ENCODE data around the gene RARB.

RARB gene

GRCh38 chr3:25471081-25471768, 43.2 kb downstream of the RARB start:
- Mint-ChIP-seq H3K27ac (no peak overlapping the region), H3K4me3 (no peak overlapping the region), H3K27me3 (peaks cover 7% of the 10 kb centered on the region)

GRCh38 chr3:25472153-25472552, 44.1 kb downstream of the RARB start:
- Mint-ChIP-seq H3K36me3 (no peaks in the 10 kb centered on the region), H3K27ac (no peak overlapping the region), H3K27me3 (peaks cover 7% of the 10 kb centered on the region), H3K4me1 (peaks cover 9% of the 10 kb centered on the region), H3K9me3 (no peaks in the 10 kb centered on the region), H3K4me3 (no peak overlapping the region)

More at GRCh38 chr3:25471081-25471768, 43.2 kb downstream of the RARB start:
- peaks cover 9% of the 10 kb centered on the region for H3K4me1 Mint-ChIP-seq
- no peaks in the 10 kb centered on the region for H3K9me3 Mint-ChIP-seq
- no peaks in the 10 kb centered on the region for H3K36me3 Mint-ChIP-seq

GRCh38 chr3:25472731-25473130, 44.7 kb downstream of the RARB start:
- Mint-ChIP-seq H3K36me3 (no peaks in the 10 kb centered on the region), H3K27me3 (peaks cover 6% of the 10 kb centered on the region), H3K9me3 (no peaks in the 10 kb centered on the region), H3K27ac (no peak overlapping the region), H3K4me1 (peaks cover 9% of the 10 kb centered on the region), H3K4me3 (no peak overlapping the region)

- Mint-ChIP-seq H3K27ac (no peak overlapping the region), H3K36me3 (no peaks in the 10 kb centered on the region), H3K27me3 (peaks cover 6% of the 10 kb centered on the region), H3K9me3 (no peaks in the 10 kb centered on the region), H3K4me3 (no peak overlapping the region), H3K4me1 (peaks cover 9% of the 10 kb centered on the region)
These were observed 45.2 kb downstream of the RARB start for GRCh38 chr3:25473246-25473645.

DNA sequence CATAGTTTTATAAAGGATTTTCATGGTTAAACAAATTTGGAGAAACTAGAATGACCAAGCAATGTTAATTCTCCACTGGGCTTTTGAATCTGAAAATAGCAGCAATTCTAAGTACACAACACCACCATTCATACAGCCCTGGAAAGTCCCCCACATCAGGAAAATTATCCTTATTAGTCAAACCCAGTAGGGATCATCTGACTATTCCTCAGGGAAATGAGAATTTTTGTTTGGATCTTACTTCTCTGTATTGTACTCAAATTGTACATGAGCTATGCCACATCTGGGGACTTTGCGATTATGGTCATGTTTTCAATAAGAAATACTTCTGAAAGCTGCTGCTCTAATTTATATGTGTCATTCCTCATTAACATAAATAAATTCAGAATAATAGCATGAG, 46.0 kb downstream of the RARB start:
- no peaks in the 10 kb centered on the region for H3K36me3 Mint-ChIP-seq
- H3K27ac Mint-ChIP-seq = no peak overlapping the region
- peaks cover 6% of the 10 kb centered on the region for H3K27me3 Mint-ChIP-seq
- H3K4me3 Mint-ChIP-seq = no peak overlapping the region
- no peaks in the 10 kb centered on the region for H3K9me3 Mint-ChIP-seq
- H3K4me1 Mint-ChIP-seq = peaks cover 9% of the 10 kb centered on the region

- peaks cover 4% of the 10 kb centered on the region for H3K27me3 Mint-ChIP-seq
- no peaks in the 10 kb centered on the region for H3K9me3 Mint-ChIP-seq
- no peak overlapping the region for H3K4me3 Mint-ChIP-seq
- peaks cover 4% of the 10 kb centered on the region for H3K4me1 Mint-ChIP-seq
- no peaks in the 10 kb centered on the region for H3K36me3 Mint-ChIP-seq
- H3K27ac Mint-ChIP-seq = no peak overlapping the region
These were observed 48.6 kb downstream of the RARB start for GRCh38 chr3:25476639-25477038.

GRCh38 chr3:25478211-25478757, 50.2 kb downstream of the RARB start:
- H3K9me3 Mint-ChIP-seq = no peaks in the 10 kb centered on the region
- H3K4me1 Mint-ChIP-seq = no peaks in the 10 kb centered on the region
- no peak overlapping the region for H3K4me3 Mint-ChIP-seq

DNA sequence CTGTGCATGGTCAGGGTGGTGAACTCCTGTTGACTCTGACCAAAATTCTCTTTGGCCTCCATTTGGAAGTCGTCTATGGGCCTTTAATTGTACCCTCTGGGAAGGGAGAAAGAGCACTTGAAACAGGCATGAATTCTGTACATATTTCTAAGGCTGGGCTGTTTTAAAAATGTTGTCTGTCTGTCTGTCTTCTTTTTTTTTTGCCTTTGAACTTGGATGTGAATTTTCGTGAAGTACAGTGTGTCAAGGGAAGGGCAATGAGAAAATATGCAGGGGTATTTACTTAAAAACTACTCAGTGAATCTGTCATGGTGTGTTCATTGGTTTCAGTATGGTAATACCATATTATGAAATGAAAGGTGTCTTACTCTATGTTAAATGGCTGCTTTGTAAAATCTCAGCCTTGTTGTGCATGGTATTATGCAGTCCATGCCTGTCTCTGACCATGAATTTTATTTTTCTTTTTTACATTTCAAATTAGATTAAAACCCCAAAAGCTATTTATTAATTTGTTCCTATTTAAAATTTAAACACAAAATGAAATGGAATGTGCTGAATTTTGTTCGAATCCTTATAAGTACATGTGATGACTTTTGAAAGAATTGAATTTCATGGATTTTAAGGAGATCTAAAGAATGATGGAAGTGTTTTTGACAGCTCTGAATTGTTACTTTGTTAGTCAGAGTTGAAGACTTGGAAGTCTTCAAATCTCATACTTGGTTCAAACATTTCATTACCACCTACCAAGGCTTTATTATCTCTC, 51.1 kb downstream of the RARB start:
- no peaks in the 10 kb centered on the region for H3K36me3 Mint-ChIP-seq
- no peak overlapping the region for H3K4me3 Mint-ChIP-seq
- no peak overlapping the region for H3K27ac Mint-ChIP-seq
- no peaks in the 10 kb centered on the region for H3K4me1 Mint-ChIP-seq
- peaks cover 7% of the 10 kb centered on the region for H3K27me3 Mint-ChIP-seq
- no peaks in the 10 kb centered on the region for H3K9me3 Mint-ChIP-seq

More at GRCh38 chr3:25478211-25478757, 50.2 kb downstream of the RARB start:
- Mint-ChIP-seq H3K27ac (no peak overlapping the region), H3K36me3 (no peaks in the 10 kb centered on the region), H3K27me3 (peaks cover 7% of the 10 kb centered on the region)

- no peak overlapping the region for H3K4me3 Mint-ChIP-seq
- no peaks in the 10 kb centered on the region for H3K36me3 Mint-ChIP-seq
- no peaks in the 10 kb centered on the region for H3K9me3 Mint-ChIP-seq
- H3K27me3 Mint-ChIP-seq = peaks cover 7% of the 10 kb centered on the region
- no peak overlapping the region for H3K27ac Mint-ChIP-seq
- no peaks in the 10 kb centered on the region for H3K4me1 Mint-ChIP-seq
These were observed 51.6 kb downstream of the RARB start for GRCh38 chr3:25479727-25480010.

DNA sequence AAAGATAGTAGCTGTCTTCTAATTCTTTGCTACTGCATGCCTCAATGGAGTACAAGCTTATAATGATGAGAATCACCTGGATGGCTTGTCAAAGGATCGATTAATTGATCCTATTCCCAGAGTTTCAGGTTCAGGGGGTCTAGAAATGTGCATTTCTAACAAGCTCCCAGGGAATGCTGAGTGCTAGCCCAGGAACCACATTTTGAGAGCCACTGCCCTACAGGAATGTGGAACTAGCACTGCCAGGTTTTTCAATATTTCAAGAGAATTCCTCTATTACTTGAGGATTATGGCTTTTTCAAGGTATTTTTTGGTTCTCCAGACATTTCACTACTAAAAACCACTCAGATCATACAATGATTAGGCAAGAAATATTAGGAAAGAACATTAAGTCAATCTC, 52.7 kb downstream of the RARB start:
- H3K9me3 Mint-ChIP-seq = no peaks in the 10 kb centered on the region
- H3K4me3 Mint-ChIP-seq = no peak overlapping the region
- no peaks in the 10 kb centered on the region for H3K36me3 Mint-ChIP-seq
- no peaks in the 10 kb centered on the region for H3K4me1 Mint-ChIP-seq
- no peak overlapping the region for H3K27ac Mint-ChIP-seq
- H3K27me3 Mint-ChIP-seq = peaks cover 2% of the 10 kb centered on the region

GRCh38 chr3:25481386-25481785, 53.3 kb downstream of the RARB start:
- H3K4me3 Mint-ChIP-seq = no peak overlapping the region
- H3K36me3 Mint-ChIP-seq = no peaks in the 10 kb centered on the region
- no peaks in the 10 kb centered on the region for H3K4me1 Mint-ChIP-seq

GRCh38 chr3:25483456-25483855, 55.4 kb downstream of the RARB start:
- H3K27ac Mint-ChIP-seq = no peak overlapping the region
- no peak overlapping the region for H3K4me3 Mint-ChIP-seq
- H3K4me1 Mint-ChIP-seq = no peaks in the 10 kb centered on the region
- H3K36me3 Mint-ChIP-seq = no peaks in the 10 kb centered on the region
- H3K9me3 Mint-ChIP-seq = no peaks in the 10 kb centered on the region
- H3K27me3 Mint-ChIP-seq = peaks cover 2% of the 10 kb centered on the region

More at GRCh38 chr3:25481386-25481785, 53.3 kb downstream of the RARB start:
- Mint-ChIP-seq H3K27ac (no peak overlapping the region), H3K27me3 (peaks cover 2% of the 10 kb centered on the region), H3K9me3 (no peaks in the 10 kb centered on the region)

DNA sequence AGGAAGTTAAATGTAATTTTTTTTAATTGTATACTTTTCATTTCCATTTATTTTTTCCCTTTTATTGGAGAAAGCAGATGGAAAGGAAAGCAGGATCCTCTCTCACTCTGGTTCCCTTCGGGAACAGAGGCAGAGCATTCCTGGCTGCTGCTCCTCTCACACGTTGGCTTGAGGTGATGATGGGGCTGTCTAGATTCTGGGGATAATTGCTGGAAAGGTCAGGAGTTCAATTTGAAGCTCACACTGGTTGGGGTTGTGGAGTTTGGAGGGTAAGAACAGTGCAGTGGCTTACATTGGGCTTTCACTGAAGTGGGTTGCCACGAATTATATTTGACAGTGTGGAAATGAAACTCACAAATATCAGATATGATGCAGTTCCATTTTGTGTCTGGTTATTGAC, 57.6 kb downstream of the RARB start:
- Mint-ChIP-seq H3K36me3 (no peaks in the 10 kb centered on the region), H3K4me1 (no peaks in the 10 kb centered on the region), H3K27me3 (peaks cover 2% of the 10 kb centered on the region), H3K9me3 (no peaks in the 10 kb centered on the region), H3K27ac (no peak overlapping the region), H3K4me3 (no peak overlapping the region)

DNA sequence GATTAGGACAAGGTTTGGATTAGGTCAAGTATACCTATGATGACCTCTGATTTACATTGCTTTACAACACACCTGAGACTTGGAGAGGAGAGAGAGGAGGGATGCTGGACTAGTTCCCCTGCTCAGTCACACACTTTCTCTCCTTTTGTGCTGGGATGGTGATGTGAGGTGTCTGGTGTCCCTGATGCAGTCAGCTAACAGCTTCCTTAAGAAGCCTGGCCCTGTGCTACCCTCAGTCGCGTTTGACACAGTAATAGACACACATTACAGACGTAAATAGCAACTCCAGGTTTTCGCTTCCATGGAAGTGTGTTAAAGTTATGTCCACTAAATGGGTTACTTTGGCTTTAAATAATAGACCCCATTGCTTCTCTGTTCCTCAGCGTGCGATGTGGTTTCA, 58.9 kb downstream of the RARB start:
- Mint-ChIP-seq H3K27ac (no peak overlapping the region), H3K9me3 (no peaks in the 10 kb centered on the region), H3K36me3 (no peaks in the 10 kb centered on the region), H3K4me3 (no peak overlapping the region), H3K27me3 (peaks cover 2% of the 10 kb centered on the region), H3K4me1 (no peaks in the 10 kb centered on the region)

DNA sequence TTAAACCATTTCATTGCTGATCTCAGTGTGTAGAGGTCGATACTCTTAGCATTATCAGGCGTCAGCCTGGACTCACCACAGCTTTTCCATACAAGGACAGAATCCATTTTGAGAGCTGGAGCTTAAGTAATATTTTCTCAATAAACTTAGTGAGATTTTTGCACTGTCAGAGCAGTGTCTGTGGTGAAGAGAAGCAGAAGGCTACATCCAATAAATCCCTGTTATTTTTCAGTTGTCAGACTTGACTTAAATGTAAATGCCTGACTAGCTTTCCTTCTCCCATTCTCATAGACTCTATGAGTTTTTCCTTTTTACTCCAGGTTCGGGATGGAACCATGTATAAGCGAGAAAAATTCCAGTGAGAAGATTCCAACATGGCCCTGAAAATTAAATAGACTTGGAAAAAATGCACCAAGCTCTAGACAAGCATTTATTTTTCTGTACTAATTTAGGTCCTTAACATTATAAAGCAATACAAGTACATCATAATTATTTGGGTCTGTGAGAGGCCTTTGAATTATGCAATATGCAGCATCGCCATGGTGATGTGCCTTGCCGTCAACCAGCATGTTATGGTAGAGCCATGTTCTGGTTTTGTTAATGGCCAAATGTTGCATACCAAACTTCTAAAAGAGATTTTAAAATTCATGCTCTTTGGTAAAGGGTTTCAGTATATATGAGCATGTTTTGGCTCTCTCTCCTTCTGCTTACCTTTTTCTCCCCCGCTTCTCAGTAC, 62.0 kb downstream of the RARB start:
- Mint-ChIP-seq H3K9me3 (peaks cover 20% of the 10 kb centered on the region), H3K36me3 (peaks cover 9% of the 10 kb centered on the region)

GRCh38 chr3:25493246-25493645, 65.2 kb downstream of the RARB start:
- Mint-ChIP-seq H3K27ac (no peak overlapping the region), H3K27me3 (peaks cover 3% of the 10 kb centered on the region), H3K4me1 (no peaks in the 10 kb centered on the region), H3K36me3 (peaks cover 10% of the 10 kb centered on the region), H3K9me3 (peaks cover 30% of the 10 kb centered on the region), H3K4me3 (no peak overlapping the region)

More for the DNA sequence above, 62.0 kb downstream of the RARB start:
- H3K4me3 Mint-ChIP-seq = no peak overlapping the region
- H3K27ac Mint-ChIP-seq = no peak overlapping the region
- H3K27me3 Mint-ChIP-seq = peaks cover 1% of the 10 kb centered on the region
- no peaks in the 10 kb centered on the region for H3K4me1 Mint-ChIP-seq

Measured in activated naive CD4-positive, alpha-beta T cell treated with anti-CD3 and anti-CD28 coated beads, Interleukin-2, amount 50 U/mL, for 24 hours (primary cell).